ENCODE data around the gene CNOT10.

GRCh38 chr3:32643354-32643753, 41.6 kb upstream of the CNOT10 start:
- TF ChIP-seq CTCF (IDR thresholded peaks at IDR 0.05) (no peak), POLR2A (IDR thresholded peaks at IDR 0.05) (no peak)
